MG63 (cell line): ENCODE results near the gene TYROBP. TPM values are rescaled to one million over a fixed set of nuclear protein-coding genes. Genes with fewer than 3 reads are reported as not detected.

Experiments
- DNase-seq: peaks from one replicate; pipeline ENCODE4 v3.0.0-alpha.2; 2020
- H3K27me3 ChIP-seq: fragments of 250-450 bp; sonication (Bioruptor Pico); 2 replicates; pipeline ENCODE4 v1.5.1; 2020; ENCODE audit warnings: mild to moderate bottlenecking, moderate library complexity
- H3K36me3 ChIP-seq: fragments of 250-450 bp; sonication (Bioruptor Pico); 2 replicates; pipeline ENCODE4 v1.5.1; 2020; ENCODE audit warnings: mild to moderate bottlenecking, moderate library complexity
- H3K4me3 ChIP-seq: fragments of 250-450 bp; sonication (Bioruptor Pico); 2 replicates; pipeline ENCODE4 v1.5.1; 2020; ENCODE audit warnings: mild to moderate bottlenecking, moderate library complexity
- H3K9me3 ChIP-seq: fragments of 250-450 bp; sonication (Bioruptor Pico); 2 replicates; pipeline ENCODE4 v1.5.1; 2020; ENCODE audit warnings: mild to moderate bottlenecking, moderate library complexity
- total RNA-seq: library from RNA; depleted of rRNA; stranded (reverse); fragments of >200 nt; shearing (Covaris generic); gene quantifications from 2 replicates; pipeline ENCODE4 v1.2.3, GENCODE V29; 2014; ENCODE audit warnings: low replicate concordance; rRNA removed

Gene TYROBP
- total RNA-seq, 1 experiment from 2014 or later = not detected

DNA sequence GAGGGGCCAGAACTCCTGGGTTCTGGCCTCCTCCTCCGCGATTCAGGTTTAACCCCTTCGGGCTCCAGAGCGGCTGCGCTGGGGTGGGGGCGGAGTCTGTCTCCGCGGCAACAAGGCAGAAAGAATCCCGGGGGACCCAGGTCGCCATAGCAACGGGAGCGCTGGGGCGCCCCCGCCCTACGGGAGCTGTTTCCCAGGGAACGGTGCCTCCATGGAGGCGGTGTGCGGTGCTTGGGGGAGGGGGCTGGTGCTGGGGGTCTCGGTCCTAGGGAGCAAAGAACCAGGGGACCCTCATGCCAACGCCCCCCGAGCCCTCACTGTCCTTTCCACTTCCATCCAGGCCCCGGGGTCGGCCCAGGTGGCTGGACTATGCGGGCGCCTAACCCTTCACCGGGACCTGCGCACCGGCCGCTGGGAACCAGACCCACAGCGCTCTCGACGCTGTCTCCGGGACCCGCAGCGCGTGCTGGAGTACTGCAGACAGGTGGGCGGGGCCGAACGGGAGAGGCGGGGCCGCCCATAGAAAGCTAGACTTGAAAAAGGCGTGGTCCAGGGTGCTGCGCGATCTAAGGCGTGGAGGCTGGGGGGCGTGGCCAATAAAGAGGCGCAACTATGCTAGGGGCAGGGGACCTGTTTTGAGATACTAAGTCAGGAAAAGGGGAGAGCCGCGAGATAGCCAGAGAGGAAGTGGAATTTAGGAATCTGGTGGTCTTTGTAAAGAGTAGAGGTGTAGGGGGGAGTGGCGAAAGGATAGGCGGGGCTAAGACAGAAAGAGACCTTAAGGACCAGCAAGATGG is 38.6 kb downstream of the TYROBP start:
- no peaks in the 10 kb centered on the region for H3K36me3 ChIP-seq
- peak; percentile 49 for DNase-seq
- H3K27me3 ChIP-seq = peaks cover 14% of the 10 kb centered on the region

DNA sequence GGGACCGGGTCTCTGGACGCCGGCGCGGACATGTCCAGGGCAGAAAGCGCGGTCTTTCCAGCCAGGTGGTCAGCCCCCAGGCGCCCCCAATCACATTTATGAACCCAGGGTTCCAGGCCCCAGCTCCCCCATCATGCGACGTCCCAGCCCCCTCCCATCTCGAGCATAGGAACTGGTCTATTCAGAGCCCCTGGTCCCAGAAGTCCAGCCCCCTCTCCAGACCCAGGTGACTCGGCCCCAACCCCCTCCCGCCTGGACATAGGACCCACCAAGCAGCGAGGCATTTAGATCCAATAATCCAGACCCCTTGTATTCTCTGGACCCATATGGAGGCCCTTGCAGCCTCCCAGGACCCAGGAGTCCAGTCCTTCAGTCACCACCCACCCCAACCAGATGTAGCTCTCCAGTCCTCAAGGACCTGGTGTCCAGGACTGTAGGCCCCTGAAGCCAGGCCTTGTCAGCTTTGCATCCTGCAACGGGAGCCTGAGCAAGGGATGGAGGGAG is 39.2 kb downstream of the TYROBP start:
- Histone ChIP-seq H3K27me3 (peaks cover 14% of the 10 kb centered on the region), H3K4me3 (peak overlapping the region; percentile 43), H3K9me3 (no peaks in the 10 kb centered on the region), H3K36me3 (no peaks in the 10 kb centered on the region)
- DNase-seq = no peak

More for the DNA sequence above, 38.6 kb downstream of the TYROBP start:
- Histone ChIP-seq H3K4me3 (no peak overlapping the region), H3K9me3 (no peaks in the 10 kb centered on the region)

DNA sequence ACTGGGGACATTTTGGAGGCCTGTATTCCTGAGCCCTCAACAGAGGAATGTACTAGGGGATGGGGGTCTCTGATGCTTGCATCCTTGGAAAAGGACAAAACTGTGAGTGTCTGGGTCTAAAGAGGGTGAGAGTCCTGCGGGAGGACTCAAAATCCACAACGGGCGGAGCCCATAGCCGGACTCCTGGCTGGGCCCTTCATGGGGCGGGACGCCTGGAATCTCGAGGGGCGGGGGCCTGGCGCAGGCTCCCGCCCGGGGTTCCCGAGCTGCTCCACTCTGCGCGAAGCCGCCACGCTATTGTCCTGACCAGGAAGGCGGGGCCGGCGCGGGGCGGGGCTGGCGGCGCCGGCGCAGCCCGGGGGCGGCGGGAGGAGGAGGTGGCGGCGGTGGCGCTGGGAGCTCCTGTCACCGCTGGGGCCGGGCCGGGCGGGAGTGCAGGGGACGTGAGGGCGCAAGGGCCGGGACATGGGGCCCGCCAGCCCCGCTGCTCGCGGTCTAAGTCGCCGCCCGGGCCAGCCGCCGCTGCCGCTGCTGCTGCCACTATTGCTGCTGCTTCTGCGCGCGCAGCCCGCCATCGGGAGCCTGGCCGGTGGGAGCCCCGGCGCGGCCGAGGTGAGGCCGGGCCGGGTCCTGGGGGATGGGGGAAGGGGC is 39.8 kb downstream of the TYROBP start, which contains the start of gene APLP1:
Gene APLP1, plus strand, starts transcription at position 403 of the 651 bp plus-strand sequence. Its CDS starts 63 bp downstream, at position 466.
- Histone ChIP-seq H3K4me3 (peak within 1 kb of the TSS; percentile 43), H3K36me3 (no peaks in the 10 kb centered on the region), H3K9me3 (no peaks in the 10 kb centered on the region), H3K27me3 (peaks cover 14% of the 10 kb centered on the region)
- DNase-seq = peak; percentile 69

DNA sequence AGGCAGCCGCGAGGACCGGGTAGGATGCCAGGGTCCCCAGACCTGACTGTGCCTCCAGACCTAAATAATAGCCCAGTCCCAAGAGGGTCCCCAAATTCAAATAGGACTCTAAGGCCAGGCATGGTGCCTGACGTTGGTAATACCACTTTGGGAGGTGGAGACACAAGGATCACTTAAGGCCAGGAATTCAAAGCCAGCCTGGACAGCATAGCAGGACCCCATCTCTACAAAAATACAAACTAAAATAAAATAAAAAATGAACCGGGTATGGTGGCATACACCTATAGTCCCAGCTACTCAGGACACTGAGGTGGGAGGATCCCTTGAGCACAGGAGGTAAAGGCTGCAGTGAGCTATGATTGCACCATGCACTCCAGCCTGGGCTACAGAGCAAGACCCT is 45.1 kb downstream of the TYROBP start:
- H3K9me3 ChIP-seq = no peaks in the 10 kb centered on the region
- DNase-seq = no peak
- H3K4me3 ChIP-seq = no peak overlapping the region
- peaks cover 12% of the 10 kb centered on the region for H3K27me3 ChIP-seq
- no peaks in the 10 kb centered on the region for H3K36me3 ChIP-seq

DNA sequence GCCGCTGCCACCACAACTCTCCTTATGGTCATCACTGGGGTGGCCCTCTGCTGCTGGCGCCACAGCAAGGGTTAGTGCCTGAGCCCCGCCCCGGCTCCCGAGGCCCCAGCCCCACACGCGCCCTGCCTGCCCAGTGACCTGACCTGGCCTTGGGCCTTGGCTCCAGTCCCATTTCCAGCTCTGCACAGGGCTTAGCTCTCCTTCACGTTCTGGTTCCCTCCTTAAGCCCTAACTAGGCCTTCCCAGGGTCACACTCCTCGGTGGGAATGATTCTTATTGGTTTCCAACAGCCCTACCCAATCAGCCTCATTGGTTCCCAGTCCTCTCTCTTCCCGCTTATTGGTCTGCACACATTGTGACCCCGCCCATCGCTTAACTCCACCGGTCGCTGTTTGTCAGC is 45.6 kb downstream of the TYROBP start:
- H3K4me3 ChIP-seq = no peak overlapping the region
- peaks cover 7% of the 10 kb centered on the region; the same call in 1 of the 2 replicates for H3K27me3 ChIP-seq
- no peaks in the 10 kb centered on the region for H3K9me3 ChIP-seq
- H3K36me3 ChIP-seq = no peaks in the 10 kb centered on the region
- no peak for DNase-seq

DNA sequence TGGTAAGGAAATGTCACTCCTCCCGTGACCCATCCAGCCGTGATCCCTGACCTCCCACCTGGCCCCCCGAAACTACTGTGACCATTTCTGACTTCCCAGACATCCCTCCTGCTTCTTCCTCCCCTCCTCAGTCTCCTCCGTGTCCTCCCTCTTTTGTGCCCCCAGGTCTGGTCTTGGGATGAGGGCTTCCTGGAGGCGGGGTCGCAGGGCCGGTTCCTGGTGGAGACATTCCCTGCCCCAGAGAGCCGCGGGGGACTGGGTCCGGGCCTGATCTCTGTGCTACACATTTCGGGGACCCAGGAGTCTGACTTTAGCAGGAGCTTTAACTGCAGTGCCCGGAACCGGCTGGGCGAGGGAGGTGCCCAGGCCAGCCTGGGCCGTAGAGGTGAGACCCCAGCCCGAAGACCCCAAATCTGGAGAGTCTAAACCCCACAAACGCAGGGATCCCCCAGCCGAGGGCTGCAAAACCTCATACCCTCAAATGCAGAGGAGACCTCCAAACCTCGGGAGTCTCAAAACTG is 46.4 kb downstream of the TYROBP start:
- no peak for DNase-seq

DNA sequence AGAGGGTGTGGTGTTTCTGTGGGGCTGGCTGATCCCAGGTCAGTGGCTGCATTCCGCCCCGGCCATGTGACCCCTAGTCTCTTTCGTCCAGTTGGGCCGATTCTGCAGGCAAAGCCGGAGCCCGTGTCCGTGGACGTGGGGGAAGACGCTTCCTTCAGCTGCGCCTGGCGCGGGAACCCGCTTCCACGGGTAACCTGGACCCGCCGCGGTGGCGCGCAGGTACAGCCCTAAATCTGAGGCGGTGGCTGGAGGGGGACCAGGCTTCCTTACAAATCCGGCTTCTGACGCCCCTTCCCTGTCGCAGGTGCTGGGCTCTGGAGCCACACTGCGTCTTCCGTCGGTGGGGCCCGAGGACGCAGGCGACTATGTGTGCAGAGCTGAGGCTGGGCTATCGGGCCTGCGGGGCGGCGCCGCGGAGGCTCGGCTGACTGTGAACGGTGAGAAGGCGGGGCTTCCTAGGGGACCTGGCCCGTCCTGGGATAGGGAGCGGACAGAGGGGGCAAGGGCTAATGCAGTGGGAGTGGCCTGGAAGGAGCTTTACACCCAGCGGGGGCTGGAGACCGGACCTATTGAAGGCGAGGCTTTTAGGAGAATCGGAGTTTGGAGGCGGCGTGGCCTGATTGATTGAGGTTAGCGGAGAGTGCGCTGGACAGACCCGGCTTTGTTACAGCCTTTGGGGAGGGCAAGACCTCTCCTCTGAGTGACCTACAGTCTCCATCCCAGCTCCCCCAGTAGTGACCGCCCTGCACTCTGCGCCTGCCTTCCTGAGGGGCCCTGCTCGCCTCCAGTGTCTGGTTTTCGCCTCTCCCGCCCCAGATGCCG is 47.1 kb downstream of the TYROBP start:
- DNase-seq = no peak
- no peak overlapping the region for H3K4me3 ChIP-seq
- peaks cover 11% of the 10 kb centered on the region for H3K27me3 ChIP-seq
- H3K36me3 ChIP-seq = no peaks in the 10 kb centered on the region
- no peaks in the 10 kb centered on the region for H3K9me3 ChIP-seq

More for the DNA sequence above, 46.4 kb downstream of the TYROBP start:
- Histone ChIP-seq H3K9me3 (no peaks in the 10 kb centered on the region), H3K4me3 (no peak overlapping the region), H3K36me3 (no peaks in the 10 kb centered on the region), H3K27me3 (peaks cover 11% of the 10 kb centered on the region)

DNA sequence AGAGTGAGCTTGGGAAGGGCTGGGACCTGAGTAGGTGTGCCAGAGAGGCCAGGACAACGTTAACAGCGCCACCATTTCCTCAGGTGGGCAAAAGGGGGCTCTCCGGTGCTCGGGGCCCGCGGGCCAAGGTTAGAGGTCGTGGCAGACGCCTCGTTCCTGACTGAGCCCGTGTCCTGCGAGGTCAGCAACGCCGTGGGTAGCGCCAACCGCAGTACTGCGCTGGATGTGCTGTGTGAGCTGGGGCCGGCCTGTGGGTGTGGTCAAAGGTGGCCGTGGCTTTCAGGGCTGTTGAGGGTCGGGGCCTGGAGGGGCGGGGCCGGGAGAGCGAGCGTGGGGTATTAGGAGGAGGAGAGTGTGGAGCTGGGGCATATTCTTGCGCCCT is 47.7 kb downstream of the TYROBP start:
- DNase-seq = no peak
- Histone ChIP-seq H3K4me3 (no peak overlapping the region), H3K9me3 (no peaks in the 10 kb centered on the region), H3K36me3 (no peaks in the 10 kb centered on the region), H3K27me3 (peaks cover 6% of the 10 kb centered on the region)

DNA sequence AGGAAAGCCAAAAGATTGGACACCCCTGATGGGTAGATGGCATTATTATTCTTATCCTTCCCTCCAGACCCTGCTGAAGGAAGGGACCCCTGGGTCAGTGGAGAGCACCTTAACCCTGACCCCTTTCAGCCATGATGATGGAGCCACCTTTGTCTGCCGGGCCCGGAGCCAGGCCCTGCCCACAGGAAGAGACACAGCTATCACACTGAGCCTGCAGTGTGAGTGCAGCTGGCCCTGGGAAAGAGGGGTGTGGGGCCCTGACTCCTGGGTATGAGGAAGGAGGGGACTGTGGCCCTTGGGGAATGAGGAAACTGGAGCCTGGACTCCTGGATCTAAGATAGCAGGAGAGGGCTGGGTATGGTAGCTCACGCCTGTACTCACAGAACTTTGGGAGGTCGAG is 48.7 kb downstream of the TYROBP start:
- peaks cover 5% of the 10 kb centered on the region for H3K27me3 ChIP-seq
- no peaks in the 10 kb centered on the region for H3K36me3 ChIP-seq
- no peak overlapping the region for H3K4me3 ChIP-seq
- H3K9me3 ChIP-seq = no peaks in the 10 kb centered on the region
- DNase-seq = no peak

DNA sequence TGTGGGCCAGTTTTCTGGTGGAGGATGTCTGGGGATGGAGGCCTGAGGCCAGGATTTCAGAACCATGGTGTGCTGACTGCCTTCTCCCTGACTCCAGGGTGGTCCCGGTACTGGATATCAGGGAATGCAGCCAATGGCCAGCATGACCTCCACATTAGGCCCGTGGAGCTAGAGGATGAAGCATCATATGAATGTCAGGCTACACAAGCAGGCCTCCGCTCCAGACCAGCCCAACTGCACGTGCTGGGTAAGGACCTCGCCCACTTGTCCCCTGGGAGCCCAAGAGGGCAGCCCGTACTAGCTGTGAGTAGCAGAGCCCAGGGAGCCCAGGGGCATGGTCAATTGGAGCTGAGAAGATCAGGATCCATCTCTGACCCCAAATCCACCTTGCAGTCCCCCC is 49.8 kb downstream of the TYROBP start:
- Histone ChIP-seq H3K9me3 (no peaks in the 10 kb centered on the region), H3K27me3 (peaks cover 5% of the 10 kb centered on the region), H3K4me3 (no peak overlapping the region), H3K36me3 (no peaks in the 10 kb centered on the region)
- DNase-seq = no peak

DNA sequence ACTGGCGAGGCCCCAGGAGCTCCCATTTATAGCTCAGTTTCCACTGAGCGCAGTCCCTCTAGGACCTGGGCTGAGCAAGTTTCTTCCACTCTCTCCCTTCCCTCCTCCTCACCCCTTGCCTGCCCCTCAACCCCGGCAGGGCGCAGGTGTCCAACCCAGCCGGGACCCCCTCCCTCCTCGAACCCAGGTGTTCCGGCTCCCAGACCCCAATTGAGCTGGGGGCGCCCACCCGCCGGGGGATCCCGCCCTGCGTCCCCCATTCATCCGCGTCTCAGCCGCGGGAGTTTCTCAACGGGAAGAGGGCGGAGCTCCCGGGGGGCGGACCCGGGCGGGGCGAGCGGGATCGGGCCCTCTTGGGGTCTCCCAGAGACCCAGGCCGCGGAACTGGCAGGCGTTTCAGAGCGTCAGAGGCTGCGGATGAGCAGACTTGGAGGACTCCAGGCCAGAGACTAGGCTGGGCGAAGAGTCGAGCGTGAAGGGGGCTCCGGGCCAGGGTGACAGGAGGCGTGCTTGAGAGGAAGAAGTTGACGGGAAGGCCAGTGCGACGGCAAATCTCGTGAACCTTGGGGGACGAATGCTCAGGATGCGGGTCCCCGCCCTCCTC is 51.4 kb downstream of the TYROBP start, which contains the start of gene KIRREL2:
Gene KIRREL2, plus strand, starts transcription at position 366 of the 604 bp plus-strand sequence. Its CDS starts 209 bp downstream, at position 575.
- Histone ChIP-seq H3K36me3 (no peaks in the 10 kb centered on the region), H3K4me3 (peak within 1 kb of the TSS; percentile 36), H3K27me3 (peaks cover 5% of the 10 kb centered on the region), H3K9me3 (no peaks in the 10 kb centered on the region)
- no peak for DNase-seq

Other genes with a start within 250 kb of the TYROBP start
- not detected in 2 replicates for gene UPK1A, start 241.8 kb downstream of the TYROBP start, total RNA-seq
- not detected in 2 replicates for gene ZBTB32, start 203.7 kb downstream of the TYROBP start, total RNA-seq
- 2.3 and 6.0 TPM in 2 replicates for gene KMT2B, start 190.3 kb downstream of the TYROBP start, total RNA-seq
- 0.27 and 2.4 TPM in 2 replicates for gene IGFLR1, start 165.8 kb downstream of the TYROBP start, total RNA-seq
- 16.3 and 19.8 TPM in 2 replicates for gene U2AF1L4, start 162.9 kb downstream of the TYROBP start, total RNA-seq
- gene PSENEN, start 162.6 kb downstream of the TYROBP start, total RNA-seq = 37.6 and 76.2 TPM in 2 replicates
- gene LIN37, start 159.7 kb downstream of the TYROBP start, total RNA-seq = 2.4 and 4.1 TPM in 2 replicates
- gene HSPB6, start 151.3 kb downstream of the TYROBP start, total RNA-seq = not detected in 2 replicates
- 0.47 and 8.9 TPM in 2 replicates for gene PROSER3, start 150.1 kb downstream of the TYROBP start, total RNA-seq
- gene ARHGAP33, start 132.7 kb downstream of the TYROBP start, total RNA-seq = 0.42 and 1.6 TPM in 2 replicates
- not detected in 2 replicates for gene PRODH2, start 95.5 kb downstream of the TYROBP start, total RNA-seq
- gene NPHS1, start 55.8 kb downstream of the TYROBP start, total RNA-seq = not detected in 2 replicates
- gene KIRREL2, start 51.4 kb downstream of the TYROBP start, total RNA-seq = 0.15 and 0.43 TPM in 2 replicates
- 19.1 and 32.5 TPM in 2 replicates for gene APLP1, start 39.7 kb downstream of the TYROBP start, total RNA-seq
- 0.81 and 2.1 TPM in 2 replicates for gene NFKBID, start 7.8 kb downstream of the TYROBP start, total RNA-seq
- gene HCST, start 5.8 kb downstream of the TYROBP start, total RNA-seq = not detected in 2 replicates
- gene LRFN3, start 28.1 kb upstream of the TYROBP start, total RNA-seq = 2.3 and 2.9 TPM in 2 replicates
- 46.1 and 77.8 TPM in 2 replicates for gene SDHAF1, start 86.9 kb upstream of the TYROBP start, total RNA-seq
- gene SYNE4, start 100.5 kb upstream of the TYROBP start, total RNA-seq = 0.22 and 0.23 TPM in 2 replicates
- gene ALKBH6, start 105.9 kb upstream of the TYROBP start, total RNA-seq = 25.1 and 26.1 TPM in 2 replicates
- gene CLIP3, start 124.6 kb upstream of the TYROBP start, total RNA-seq = not detected in 2 replicates
- gene THAP8, start 146.0 kb upstream of the TYROBP start, total RNA-seq = 0.72 and 2.1 TPM in 2 replicates
- 2.5 and 6.1 TPM in 2 replicates for gene WDR62, start 146.6 kb upstream of the TYROBP start, total RNA-seq
- not detected in 2 replicates for gene OVOL3, start 202.8 kb upstream of the TYROBP start, total RNA-seq
- gene POLR2I, start 206.6 kb upstream of the TYROBP start, total RNA-seq = 94.2 and 101 TPM in 2 replicates
- 453 and 520 TPM in 2 replicates for gene TBCB, start 207.2 kb upstream of the TYROBP start, total RNA-seq
- 415 and 505 TPM in 2 replicates for gene CAPNS1, start 231.8 kb upstream of the TYROBP start, total RNA-seq
- gene COX7A1, start 244.2 kb upstream of the TYROBP start, total RNA-seq = not detected in 2 replicates